Stimulated activated CD4-positive, alpha-beta T cell treated with anti-CD3 and anti-CD28 coated beads, Interleukin-12 subunit alpha, Interleukin-12 subunit beta, amount 100 ng/mL, for 48 hours (primary cell): Measurements from ENCODE around the gene FNDC10.
"Not testable (repeated sequence)": the region's sequence is repeated elsewhere in the genome, so short reads cannot be mapped to it uniquely, and the experiment has no call there.

Experiments used
- DNase-seq, 3 donors: peaks; one replicate each; pipeline ENCODE4 v3.0.0-alpha.2; 2020; ENCODE audit warnings: low read depth in 2 of 3, low spot score in 1 of 3

FNDC10 gene

DNA sequence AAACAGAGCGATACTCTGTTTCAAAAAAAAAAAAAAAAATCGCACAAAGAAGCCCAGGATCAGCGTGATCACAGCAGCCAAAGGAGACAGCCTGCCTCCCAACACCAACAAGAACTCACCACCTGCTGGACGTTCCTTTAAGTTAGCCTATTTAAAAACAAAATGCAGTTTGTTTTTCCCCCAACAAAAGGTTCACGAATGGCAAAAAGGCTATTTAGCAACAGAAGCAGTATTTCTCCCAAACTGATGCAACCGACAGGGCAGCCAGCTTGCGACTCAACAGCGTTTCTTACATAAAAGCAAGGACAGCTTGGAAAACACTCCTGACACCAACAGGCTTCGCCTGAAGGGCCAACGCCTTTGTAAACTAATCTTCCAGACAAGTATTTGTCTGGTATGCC lies 32.0 kb downstream of the FNDC10 start:
- no peak for DNase-seq

GRCh38 chr1:1567152-1567875 lies 32.6 kb downstream of the FNDC10 start:
- DNase-seq, result no peak

DNA sequence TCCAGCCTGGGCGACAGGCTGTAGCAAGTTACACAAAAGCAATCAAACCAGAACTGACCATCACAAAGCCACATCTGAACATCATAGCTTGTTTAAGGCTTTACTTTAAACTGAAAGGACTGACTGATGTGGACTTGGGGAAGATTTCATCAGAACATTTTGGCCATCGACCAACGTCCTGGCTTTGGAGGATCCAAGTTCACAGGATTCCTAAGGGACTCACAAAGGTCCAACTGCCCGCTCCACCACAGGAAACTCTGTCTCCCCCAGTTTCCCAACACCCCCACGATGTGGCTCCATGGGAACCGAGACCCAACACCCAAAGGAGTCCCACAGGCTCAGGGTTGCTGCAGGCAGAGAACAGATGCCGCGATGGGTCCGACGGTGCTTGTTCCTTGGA lies 34.6 kb downstream of the FNDC10 start:
- DNase-seq, result no peak

- no peak for DNase-seq
Measured at GRCh38 chr1:1564268-1564667, 35.7 kb downstream of the FNDC10 start.

- no peak for DNase-seq
Measured at GRCh38 chr1:1563688-1564087, 36.2 kb downstream of the FNDC10 start.

- no peak for DNase-seq
Measured at GRCh38 chr1:1562556-1563195, 37.3 kb downstream of the FNDC10 start.

GRCh38 chr1:1561801-1562470 lies 38.0 kb downstream of the FNDC10 start:
- DNase-seq, result no peak

DNA sequence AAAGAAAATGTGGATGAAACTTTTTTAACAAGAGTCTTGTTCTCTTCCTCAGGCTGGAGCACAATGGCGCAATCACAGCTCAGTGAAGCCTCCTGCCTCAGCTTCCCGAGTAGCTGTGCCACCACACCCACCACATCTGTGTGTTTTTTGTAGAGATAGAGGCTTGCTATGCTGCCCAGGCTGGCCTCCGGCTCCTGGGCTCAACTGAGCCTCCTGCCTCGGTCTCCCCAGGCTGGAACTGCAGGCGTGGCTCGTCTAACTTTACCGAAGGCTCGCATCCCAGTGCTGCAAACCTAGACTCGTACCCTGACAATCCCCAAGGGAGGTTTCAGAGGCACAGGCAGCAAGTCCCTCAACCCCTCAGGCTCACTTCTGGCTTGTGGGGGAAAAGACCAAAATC lies 39.8 kb downstream of the FNDC10 start:
- no peak for DNase-seq

GRCh38 chr1:1559066-1559465 lies 40.9 kb downstream of the FNDC10 start:
- no peak for DNase-seq

GRCh38 chr1:1558591-1558990 lies 41.3 kb downstream of the FNDC10 start:
- DNase-seq, result no peak

DNA sequence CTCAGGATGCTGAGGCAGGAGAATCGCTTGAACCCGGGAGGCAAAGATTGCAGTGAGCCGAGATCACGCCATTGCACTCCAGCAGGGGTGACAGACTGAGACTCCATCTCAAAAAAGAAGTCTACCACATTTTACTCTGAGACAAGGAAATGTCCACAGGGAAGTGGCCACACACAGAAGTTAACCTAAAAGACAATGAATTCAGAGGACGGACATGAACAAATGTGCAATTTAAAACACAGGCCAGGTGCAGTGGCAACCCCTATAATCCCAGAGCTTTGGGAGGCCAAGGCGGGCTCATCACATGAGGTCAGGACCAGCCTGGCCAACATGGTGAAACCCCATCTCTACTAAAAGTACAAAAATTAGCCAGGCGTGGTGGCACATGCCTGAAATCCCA lies 42.2 kb downstream of the FNDC10 start:
- not testable (repeated sequence) for DNase-seq

GRCh38 chr1:1556961-1557360 lies 43.0 kb downstream of the FNDC10 start:
- not testable (repeated sequence) for DNase-seq

GRCh38 chr1:1556505-1556904 lies 43.4 kb downstream of the FNDC10 start:
- no peak for DNase-seq

- DNase-seq, result no peak
Measured at GRCh38 chr1:1554926-1555915, 44.7 kb downstream of the FNDC10 start.

GRCh38 chr1:1554550-1554925 lies 45.4 kb downstream of the FNDC10 start:
- DNase-seq, result no peak

DNA sequence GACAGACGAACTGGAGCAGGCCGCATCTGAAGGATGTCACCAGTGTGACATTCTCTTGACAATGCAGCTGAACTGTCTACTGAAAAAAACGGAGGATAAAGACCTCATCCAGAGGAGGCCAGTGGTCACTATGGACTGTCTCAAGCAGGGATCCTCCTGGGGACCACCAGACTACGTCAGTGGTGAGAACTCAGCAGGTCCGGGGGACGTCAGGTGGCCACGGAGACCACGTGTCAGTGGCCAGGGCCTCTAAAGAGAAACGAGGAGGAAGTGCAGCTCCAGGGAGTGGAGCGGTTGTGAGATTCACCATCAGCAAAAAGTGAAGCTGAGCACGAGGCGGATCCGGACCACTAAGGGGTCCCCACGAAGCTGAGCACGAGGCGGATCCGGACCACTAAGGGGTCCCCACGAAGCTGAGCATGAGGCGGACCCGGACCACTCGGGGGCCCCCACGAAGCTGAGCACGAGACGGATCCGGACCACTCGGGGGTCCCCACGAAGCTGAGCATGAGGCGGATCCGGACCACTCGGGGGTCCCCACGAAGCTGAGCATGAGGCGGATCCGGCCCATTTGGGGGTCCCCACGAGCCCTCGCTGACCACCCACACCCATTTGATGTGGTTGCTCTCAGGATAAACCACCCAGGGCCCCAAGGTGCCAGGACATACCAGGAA lies 46.0 kb downstream of the FNDC10 start:
- no peak for DNase-seq

- no peak for DNase-seq
Measured at GRCh38 chr1:1552263-1552639, 47.7 kb downstream of the FNDC10 start.

- no peak for DNase-seq
Measured at GRCh38 chr1:1551524-1552262, 48.2 kb downstream of the FNDC10 start.

GRCh38 chr1:1550591-1551432 lies 49.1 kb downstream of the FNDC10 start:
- no peak for DNase-seq
